ENCODE measurements around the gene FXR2.

FXR2 gene

DNA sequence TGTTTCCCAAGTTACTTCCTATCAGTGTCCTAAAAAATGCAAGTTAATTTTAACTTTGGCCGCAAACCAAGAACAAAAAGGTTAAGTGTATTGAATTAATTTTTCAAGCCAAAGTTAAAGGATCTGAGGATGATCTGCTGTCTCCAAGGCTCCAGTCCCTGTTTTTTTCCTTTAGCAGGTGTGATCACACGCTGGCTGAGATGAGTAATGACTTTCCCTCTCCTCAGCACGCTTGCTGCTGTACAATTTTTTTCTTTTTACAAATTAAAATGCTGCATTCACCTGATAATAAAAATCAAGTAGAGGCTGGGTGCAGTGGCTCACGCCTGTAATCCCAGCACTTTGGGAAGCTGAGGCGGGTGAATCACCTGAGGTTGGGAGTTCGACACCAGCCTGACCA is 69.8 kb downstream of the FXR2 start:
- no peak for DNase-seq

Measured in NCI-H226 (cell line).